ENCODE measurements around the gene UTS2R.
"Not testable (repeated sequence)": the region's sequence is repeated elsewhere in the genome, so short reads cannot be mapped to it uniquely, and the experiment has no call there.

The UTS2R gene

GRCh38 chr17:82374626-82375331, 3.2 kb downstream of the UTS2R start:
- no peak for DNase-seq (ENCODE audit: low read depth in 2 of 2, low spot score in 1 of 2)

- no peak for DNase-seq (ENCODE audit: low read depth in 2 of 2, low spot score in 1 of 2)
Observed at GRCh38 chr17:82375359-82376041, 3.9 kb downstream of the UTS2R start.

- DNase-seq (ENCODE audit: low read depth in 2 of 2, low spot score in 1 of 2) = no peak
Observed at GRCh38 chr17:82376042-82376730, 4.6 kb downstream of the UTS2R start.

GRCh38 chr17:82377294-82377693, 5.7 kb downstream of the UTS2R start:
- DNase-seq (ENCODE audit: low read depth in 2 of 2, low spot score in 1 of 2) = not testable (repeated sequence)

GRCh38 chr17:82377924-82378740, 6.6 kb downstream of the UTS2R start:
- DNase-seq (ENCODE audit: low read depth in 2 of 2, low spot score in 1 of 2) = no peak

- DNase-seq (ENCODE audit: low read depth in 2 of 2, low spot score in 1 of 2) = no peak
Observed at GRCh38 chr17:82378741-82379021, 7.1 kb downstream of the UTS2R start.

- no peak for DNase-seq (ENCODE audit: low read depth in 2 of 2, low spot score in 1 of 2)
Observed at GRCh38 chr17:82380860-82381702, 9.5 kb downstream of the UTS2R start.

GRCh38 chr17:82381703-82382009, 10.1 kb downstream of the UTS2R start:
- DNase-seq (ENCODE audit: low read depth in 2 of 2, low spot score in 1 of 2) = not testable (repeated sequence)

- not testable (repeated sequence) for DNase-seq (ENCODE audit: low read depth in 2 of 2, low spot score in 1 of 2)
Observed at GRCh38 chr17:82382220-82382932, 10.8 kb downstream of the UTS2R start.

- no peak for DNase-seq (ENCODE audit: low read depth in 2 of 2, low spot score in 1 of 2)
Observed at GRCh38 chr17:82382933-82383255, 11.3 kb downstream of the UTS2R start.

- no peak for DNase-seq (ENCODE audit: low read depth in 2 of 2, low spot score in 1 of 2)
Observed at GRCh38 chr17:82383411-82383810, 11.8 kb downstream of the UTS2R start.

- no peak for DNase-seq (ENCODE audit: low read depth in 2 of 2, low spot score in 1 of 2)
Observed at GRCh38 chr17:82384051-82384729, 12.6 kb downstream of the UTS2R start.

- DNase-seq (ENCODE audit: low read depth in 2 of 2, low spot score in 1 of 2) = no peak
Observed at GRCh38 chr17:82384730-82385481, 13.3 kb downstream of the UTS2R start.

- DNase-seq (ENCODE audit: low read depth in 2 of 2, low spot score in 1 of 2) = no peak
Observed at GRCh38 chr17:82385559-82386254, 14.1 kb downstream of the UTS2R start.

- DNase-seq (ENCODE audit: low read depth in 2 of 2, low spot score in 1 of 2) = no peak
Observed at GRCh38 chr17:82386255-82386831, 14.8 kb downstream of the UTS2R start.

GRCh38 chr17:82386881-82387704, 15.5 kb downstream of the UTS2R start:
- no peak for DNase-seq (ENCODE audit: low read depth in 2 of 2, low spot score in 1 of 2)

- no peak for DNase-seq (ENCODE audit: low read depth in 2 of 2, low spot score in 1 of 2)
Observed at GRCh38 chr17:82387705-82388106, 16.1 kb downstream of the UTS2R start.
